Measurements from ENCODE around the gene GCLC.

DNA sequence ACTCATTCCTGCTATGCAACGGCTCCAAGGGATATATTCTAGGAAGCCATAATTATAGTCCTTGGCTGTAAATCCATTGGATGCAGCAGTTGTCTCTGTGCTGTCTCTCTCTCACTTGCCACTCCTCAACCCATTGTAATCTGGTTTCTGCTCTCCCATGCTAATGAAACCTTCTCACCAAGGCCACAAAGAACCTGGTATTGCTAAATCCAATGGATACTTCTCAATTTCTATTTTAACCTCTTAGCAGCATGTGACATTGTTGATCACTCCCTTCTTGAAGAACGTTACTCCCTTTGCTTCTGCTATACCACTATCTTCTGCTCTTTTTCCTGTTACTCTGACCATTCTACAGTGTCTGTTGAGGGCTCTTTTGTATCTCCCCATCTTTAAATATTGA lies 39.8 kb upstream of the GCLC start:
- TF ChIP-seq, protein P1, sequence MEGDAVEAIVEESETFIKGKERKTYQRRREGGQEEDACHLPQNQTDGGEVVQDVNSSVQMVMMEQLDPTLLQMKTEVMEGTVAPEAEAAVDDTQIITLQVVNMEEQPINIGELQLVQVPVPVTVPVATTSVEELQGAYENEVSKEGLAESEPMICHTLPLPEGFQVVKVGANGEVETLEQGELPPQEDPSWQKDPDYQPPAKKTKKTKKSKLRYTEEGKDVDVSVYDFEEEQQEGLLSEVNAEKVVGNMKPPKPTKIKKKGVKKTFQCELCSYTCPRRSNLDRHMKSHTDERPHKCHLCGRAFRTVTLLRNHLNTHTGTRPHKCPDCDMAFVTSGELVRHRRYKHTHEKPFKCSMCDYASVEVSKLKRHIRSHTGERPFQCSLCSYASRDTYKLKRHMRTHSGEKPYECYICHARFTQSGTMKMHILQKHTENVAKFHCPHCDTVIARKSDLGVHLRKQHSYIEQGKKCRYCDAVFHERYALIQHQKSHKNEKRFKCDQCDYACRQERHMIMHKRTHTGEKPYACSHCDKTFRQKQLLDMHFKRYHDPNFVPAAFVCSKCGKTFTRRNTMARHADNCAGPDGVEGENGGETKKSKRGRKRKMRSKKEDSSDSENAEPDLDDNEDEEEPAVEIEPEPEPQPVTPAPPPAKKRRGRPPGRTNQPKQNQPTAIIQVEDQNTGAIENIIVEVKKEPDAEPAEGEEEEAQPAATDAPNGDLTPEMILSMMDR (conservative IDR thresholded peaks at IDR 0.05; ENCODE audit: low read depth, low read length): no peak
- TF ChIP-seq EZH2 (IDR thresholded peaks at IDR 0.05; ENCODE audit: borderline replicate concordance, low read depth, low read length, poor library complexity, severe bottlenecking): no peak

All from A673 (cell line).